Lower lobe of right lung (tissue), 2 donors: ENCODE data around the gene ULBP1. TPM values are rescaled to one million over a fixed set of nuclear protein-coding genes. Genes with fewer than 3 reads are reported as not detected.

Source experiments
- ATAC-seq, 2 donors: fragments of 200-7000 bp; cut with Tn5 transposase; one replicate each; pipeline ENCODE4 v1.9.1; 2020 to 2022; ENCODE audit warnings: mild to moderate bottlenecking in 2 of 2, moderate library complexity in 2 of 2
- DNase-seq: peaks from one replicate; pipeline ENCODE4 v3.0.0-alpha.2; 2020
- H3K27ac ChIP-seq: fragments of 200-600 bp; one replicate; pipeline ENCODE4 v1.8.0; 2022
- H3K27me3 ChIP-seq: fragments of 200-600 bp; one replicate; pipeline ENCODE4 v1.8.0; 2022; ENCODE audit warnings: low read depth
- H3K36me3 ChIP-seq: fragments of 200-600 bp; one replicate; pipeline ENCODE4 v1.8.0; 2022; ENCODE audit warnings: mild to moderate bottlenecking
- H3K4me1 ChIP-seq: fragments of 200-600 bp; one replicate; pipeline ENCODE4 v1.8.0; 2022
- H3K4me3 ChIP-seq: fragments of 200-600 bp; one replicate; pipeline ENCODE4 v1.8.0; 2022; ENCODE audit warnings: mild to moderate bottlenecking
- H3K9me3 ChIP-seq: fragments of 200-600 bp; one replicate; pipeline ENCODE4 v1.8.0; 2022
- intact Hi-C: fragments of 100-400 bp; cut with DNase I; formaldehyde crosslinking; loops from one replicate; pipeline ENCODE4 v1.11.0; 2022
- total RNA-seq: library from RNA; stranded (reverse); fragmentation: NEBNext Ultra II Directional; extraction: Animal tissue kit (Norgen Biotek cat#: 25700); gene quantifications from one replicate; pipeline ENCODE4 v1.2.1, GENCODE V29; 2021
- TF ChIP-seq, protein P1 (sequence below): fragments of 200-600 bp; IDR thresholded peaks from one replicate; pipeline ENCODE4 v1.8.0; 2022; ENCODE audit warnings: antibody characterized with exemption, mild to moderate bottlenecking
- donor health status: DM: no; HTN: yes; CAD: no; lungs with severe emphysema.

ULBP1 gene
- total RNA-seq, 1 donor from 2014 or later, result 2.0 TPM

DNA sequence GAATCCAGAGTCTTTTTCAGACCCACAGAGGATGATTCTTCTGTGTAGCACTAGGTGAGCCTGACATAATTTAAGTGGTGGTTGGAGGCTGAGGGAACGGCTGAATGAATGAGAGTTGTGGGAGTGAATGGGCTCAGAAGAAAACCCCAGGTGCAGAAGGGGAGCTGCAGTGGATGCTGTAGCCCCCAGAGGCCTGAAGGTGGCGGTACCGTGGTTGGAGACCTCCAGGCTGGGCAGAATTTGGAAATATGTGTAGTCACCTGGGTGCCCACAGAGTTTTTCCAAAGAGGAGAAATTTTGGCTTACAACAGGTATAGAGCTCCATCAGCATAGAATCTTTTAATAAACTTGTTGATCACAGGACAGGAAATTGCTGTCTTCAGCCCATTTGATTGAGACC is 34.3 kb upstream of the ULBP1 start:
- intact Hi-C loops, result loop anchor here (10.0 kb wide), 1 partner anchor 95 kb away; no protein-coding TSS in a partner anchor
- no peak for ATAC-seq
- DNase-seq, result no peak

DNA sequence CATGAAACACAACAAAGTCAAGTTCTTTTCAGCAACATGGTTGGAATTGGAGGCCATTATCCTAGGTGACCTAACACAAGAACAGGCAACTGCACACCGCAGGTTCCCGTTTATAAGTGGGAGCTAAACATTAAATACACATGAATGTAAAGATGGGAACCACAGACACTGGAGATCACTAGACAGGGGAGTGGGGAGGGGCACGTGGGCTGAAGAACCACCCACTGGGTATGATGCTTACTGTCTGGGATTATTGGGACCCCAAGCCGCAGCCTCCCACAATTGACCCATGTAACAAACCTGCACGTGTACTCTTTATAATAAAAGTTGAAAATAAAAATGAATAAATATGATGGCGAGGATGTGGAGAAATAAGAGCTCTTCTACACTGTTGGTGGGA is 32.2 kb upstream of the ULBP1 start:
- TF ChIP-seq, protein P1, sequence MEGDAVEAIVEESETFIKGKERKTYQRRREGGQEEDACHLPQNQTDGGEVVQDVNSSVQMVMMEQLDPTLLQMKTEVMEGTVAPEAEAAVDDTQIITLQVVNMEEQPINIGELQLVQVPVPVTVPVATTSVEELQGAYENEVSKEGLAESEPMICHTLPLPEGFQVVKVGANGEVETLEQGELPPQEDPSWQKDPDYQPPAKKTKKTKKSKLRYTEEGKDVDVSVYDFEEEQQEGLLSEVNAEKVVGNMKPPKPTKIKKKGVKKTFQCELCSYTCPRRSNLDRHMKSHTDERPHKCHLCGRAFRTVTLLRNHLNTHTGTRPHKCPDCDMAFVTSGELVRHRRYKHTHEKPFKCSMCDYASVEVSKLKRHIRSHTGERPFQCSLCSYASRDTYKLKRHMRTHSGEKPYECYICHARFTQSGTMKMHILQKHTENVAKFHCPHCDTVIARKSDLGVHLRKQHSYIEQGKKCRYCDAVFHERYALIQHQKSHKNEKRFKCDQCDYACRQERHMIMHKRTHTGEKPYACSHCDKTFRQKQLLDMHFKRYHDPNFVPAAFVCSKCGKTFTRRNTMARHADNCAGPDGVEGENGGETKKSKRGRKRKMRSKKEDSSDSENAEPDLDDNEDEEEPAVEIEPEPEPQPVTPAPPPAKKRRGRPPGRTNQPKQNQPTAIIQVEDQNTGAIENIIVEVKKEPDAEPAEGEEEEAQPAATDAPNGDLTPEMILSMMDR, result no peak
- peaks cover 66% of the 10 kb centered on the region for H3K27me3 ChIP-seq
- no peaks in the 10 kb centered on the region for H3K4me1 ChIP-seq
- H3K27ac ChIP-seq, result no peak overlapping the region
- intact Hi-C loops, result loop anchor here (5.0 kb wide), 1 partner anchor 86 kb away; no protein-coding TSS in a partner anchor
- DNase-seq, result no peak
- no peak for ATAC-seq
- no peaks in the 10 kb centered on the region for H3K36me3 ChIP-seq
- no peaks in the 10 kb centered on the region for H3K9me3 ChIP-seq
- H3K4me3 ChIP-seq, result no peak overlapping the region

More for the DNA sequence above, 34.3 kb upstream of the ULBP1 start:
- H3K4me1 ChIP-seq, result peaks cover 10% of the 10 kb centered on the region
- H3K9me3 ChIP-seq, result no peaks in the 10 kb centered on the region
- H3K27me3 ChIP-seq, result peaks cover 53% of the 10 kb centered on the region
- TF ChIP-seq, protein P1, result peak; percentile 29
- no peaks in the 10 kb centered on the region for H3K36me3 ChIP-seq
- H3K4me3 ChIP-seq, result no peak overlapping the region
- no peak overlapping the region for H3K27ac ChIP-seq

DNA sequence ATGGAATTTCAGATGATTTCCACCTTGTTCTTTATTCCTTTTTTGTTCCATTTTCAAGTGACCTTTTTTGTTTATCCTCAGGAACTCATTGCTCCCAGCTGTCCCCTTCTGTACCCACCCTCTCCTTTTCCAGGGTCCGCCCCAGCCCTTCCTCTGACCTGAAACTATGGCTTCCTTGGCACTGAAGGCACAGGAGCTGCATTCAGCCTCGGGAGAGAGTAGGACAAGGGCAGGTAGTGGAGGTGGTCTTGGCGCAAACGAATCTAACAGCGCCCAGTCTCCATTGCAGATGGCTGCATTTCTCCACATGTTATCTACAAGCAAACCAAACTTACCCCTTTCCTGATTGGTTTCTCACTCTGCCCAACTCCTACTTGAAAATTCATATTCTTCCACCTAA is 30.7 kb upstream of the ULBP1 start:
- intact Hi-C loops, result loop anchor here (5.0 kb wide), 1 partner anchor 84 kb away; no protein-coding TSS in a partner anchor

DNA sequence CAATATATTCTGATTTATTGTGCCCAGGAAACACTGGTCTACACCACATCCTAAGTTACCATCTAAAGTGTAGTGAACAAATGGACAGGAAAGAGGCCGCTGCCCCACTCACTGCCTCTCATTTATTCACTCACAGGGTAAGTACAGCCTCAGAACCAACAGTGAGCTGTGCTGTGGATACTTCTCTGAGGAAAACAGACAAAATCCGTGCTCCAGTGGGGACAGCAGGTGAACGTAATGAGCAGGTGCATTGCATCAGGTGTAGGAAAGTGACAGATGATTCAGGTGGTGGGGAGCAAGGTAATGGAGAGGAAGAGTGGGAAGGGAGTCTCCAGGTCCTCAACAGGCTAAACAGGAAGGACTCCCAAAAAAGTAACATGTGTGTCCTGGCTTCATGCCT is 30.3 kb upstream of the ULBP1 start:
- Histone ChIP-seq H3K27me3 (peaks cover 83% of the 10 kb centered on the region), H3K9me3 (no peaks in the 10 kb centered on the region), H3K4me3 (no peak overlapping the region), H3K4me1 (peaks cover 6% of the 10 kb centered on the region), H3K36me3 (no peaks in the 10 kb centered on the region), H3K27ac (no peak overlapping the region)
- TF ChIP-seq, protein P1, result no peak
- ATAC-seq (no peak), DNase-seq (no peak)
- intact Hi-C loops, result loop anchor here (5.0 kb wide), 1 partner anchor 84 kb away; no protein-coding TSS in a partner anchor

More for the DNA sequence above, 30.7 kb upstream of the ULBP1 start:
- H3K4me1 ChIP-seq, result peaks cover 2% of the 10 kb centered on the region
- DNase-seq (no peak), ATAC-seq (no peak)
- H3K27me3 ChIP-seq, result peaks cover 79% of the 10 kb centered on the region
- no peaks in the 10 kb centered on the region for H3K36me3 ChIP-seq
- no peaks in the 10 kb centered on the region for H3K9me3 ChIP-seq
- no peak overlapping the region for H3K4me3 ChIP-seq
- TF ChIP-seq, protein P1, result no peak
- no peak overlapping the region for H3K27ac ChIP-seq

DNA sequence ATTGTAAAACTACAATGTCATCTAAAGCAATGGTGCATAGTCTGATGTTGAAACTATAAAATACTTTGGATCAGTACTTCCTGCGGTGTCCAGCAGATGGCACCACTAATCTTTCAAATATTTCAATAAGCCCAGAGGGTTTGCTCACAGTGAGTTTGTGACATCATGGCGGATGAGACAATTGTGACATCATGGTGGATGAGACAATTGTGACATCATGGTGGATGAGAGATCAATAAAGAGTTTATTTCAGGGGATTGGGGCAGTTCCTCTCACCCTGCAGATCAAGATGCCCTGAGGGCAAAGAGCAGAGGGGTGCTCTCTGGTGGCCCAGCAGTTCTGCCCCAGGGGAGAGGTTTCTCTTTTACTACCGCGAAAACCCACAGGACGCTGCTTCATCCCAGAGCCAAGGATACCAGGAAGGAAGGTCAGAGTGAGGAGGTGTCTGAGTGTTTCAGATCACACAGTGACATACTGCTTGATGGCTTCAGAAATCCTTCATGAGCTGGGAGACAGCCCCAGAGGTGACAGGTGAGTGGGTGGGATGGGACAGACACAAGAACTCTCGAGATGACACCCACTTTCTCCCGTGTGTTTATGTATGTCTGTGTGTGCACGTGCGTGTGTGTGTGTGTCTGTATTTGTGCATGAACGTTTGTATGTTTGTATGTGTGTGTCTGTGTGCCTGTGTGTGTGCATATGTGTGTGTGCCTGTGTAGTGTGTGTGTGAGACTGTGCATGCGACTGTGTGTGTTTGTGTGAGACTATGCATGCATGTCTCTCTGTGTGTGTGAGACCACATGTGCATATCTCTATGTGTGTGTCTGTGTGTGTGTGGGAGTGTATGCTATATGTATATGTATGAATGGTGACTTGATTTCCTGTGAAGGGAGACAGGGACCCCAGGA is 29.2 kb upstream of the ULBP1 start:
- TF ChIP-seq, protein P1, result peak; percentile 89
- DNase-seq, result no peak
- H3K4me3 ChIP-seq, result no peak overlapping the region
- H3K27me3 ChIP-seq, result peaks cover 85% of the 10 kb centered on the region
- intact Hi-C loops, result loop anchor here (5.0 kb wide), 1 partner anchor 83 kb away; no protein-coding TSS in a partner anchor
- no peaks in the 10 kb centered on the region for H3K9me3 ChIP-seq
- no peaks in the 10 kb centered on the region for H3K36me3 ChIP-seq
- H3K27ac ChIP-seq, result no peak overlapping the region
- H3K4me1 ChIP-seq, result peaks cover 14% of the 10 kb centered on the region
- ATAC-seq, result peak; percentile 78 to 79
